Effector memory CD4-positive, alpha-beta T cell (primary cell): ENCODE data around the gene CBL.

ENCODE experiments used
- DNase-seq, 3 donors: peaks; one replicate each; pipeline ENCODE4 v3.0.0-alpha.2; 2020
- H3K27ac ChIP-seq: 2 replicates; pipeline ENCODE4 v1.7.0; 2013; ENCODE audit warnings: mild to moderate bottlenecking, low read length, moderate library complexity; ENCODE audit not compliant: insufficient read depth, poor library complexity, severe bottlenecking
- H3K27me3 ChIP-seq: replicated peaks from 2 replicates; pipeline ENCODE4 v1.7.0; 2013; ENCODE audit warnings: mild to moderate bottlenecking, low read length; ENCODE audit not compliant: insufficient read depth, control insufficient read depth, poor library complexity, severe bottlenecking
- H3K36me3 ChIP-seq: 2 replicates; pipeline ENCODE4 v1.7.0; 2013; ENCODE audit warnings: mild to moderate bottlenecking, low read length, moderate library complexity; ENCODE audit not compliant: control insufficient read depth, insufficient read depth
- H3K4me1 ChIP-seq: 2 replicates; pipeline ENCODE4 v1.7.0; 2013; ENCODE audit warnings: low read length, mild to moderate bottlenecking; ENCODE audit not compliant: control insufficient read depth, insufficient read depth, poor library complexity, severe bottlenecking
- H3K4me3 ChIP-seq: 2 replicates; pipeline ENCODE4 v1.7.0; 2013; ENCODE audit warnings: low read length, low read depth, mild to moderate bottlenecking; ENCODE audit not compliant: insufficient read depth, poor library complexity, severe bottlenecking
- H3K9me3 ChIP-seq: 2 replicates; pipeline ENCODE4 v1.7.0; 2013; ENCODE audit warnings: mild to moderate bottlenecking, low read length, moderate library complexity; ENCODE audit not compliant: control insufficient read depth

CBL gene

DNA sequence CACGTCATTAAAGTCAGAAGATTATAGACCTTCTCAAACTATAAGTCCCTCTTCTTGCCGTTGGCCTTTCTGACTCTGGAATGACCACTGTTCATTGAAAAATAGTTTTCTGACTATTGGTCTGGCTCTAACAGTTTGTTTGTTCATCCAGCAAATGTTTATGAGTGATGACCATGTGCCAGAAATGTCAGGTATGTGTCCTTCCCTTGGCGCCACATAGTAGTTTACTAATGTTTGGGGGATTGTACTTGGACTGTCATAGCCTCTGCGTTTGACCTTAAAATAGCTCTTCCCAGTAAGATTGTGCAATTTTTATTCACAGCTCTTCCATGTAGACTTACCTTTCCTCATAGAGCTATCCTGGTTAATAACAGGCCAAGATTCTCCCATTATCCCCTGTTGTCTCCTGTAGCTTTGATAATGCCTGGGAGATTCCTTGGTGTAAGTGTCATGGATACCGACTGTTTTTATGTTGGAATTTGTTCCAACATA, 97.1 kb downstream of the CBL start:
- Histone ChIP-seq H3K4me1 (peaks cover 6% of the 10 kb centered on the region), H3K9me3 (no peaks in the 10 kb centered on the region), H3K27me3 (no peaks in the 10 kb centered on the region), H3K27ac (no peak overlapping the region), H3K36me3 (peaks cover 61% of the 10 kb centered on the region), H3K4me3 (no peak overlapping the region)
- DNase-seq, result no peak

DNA sequence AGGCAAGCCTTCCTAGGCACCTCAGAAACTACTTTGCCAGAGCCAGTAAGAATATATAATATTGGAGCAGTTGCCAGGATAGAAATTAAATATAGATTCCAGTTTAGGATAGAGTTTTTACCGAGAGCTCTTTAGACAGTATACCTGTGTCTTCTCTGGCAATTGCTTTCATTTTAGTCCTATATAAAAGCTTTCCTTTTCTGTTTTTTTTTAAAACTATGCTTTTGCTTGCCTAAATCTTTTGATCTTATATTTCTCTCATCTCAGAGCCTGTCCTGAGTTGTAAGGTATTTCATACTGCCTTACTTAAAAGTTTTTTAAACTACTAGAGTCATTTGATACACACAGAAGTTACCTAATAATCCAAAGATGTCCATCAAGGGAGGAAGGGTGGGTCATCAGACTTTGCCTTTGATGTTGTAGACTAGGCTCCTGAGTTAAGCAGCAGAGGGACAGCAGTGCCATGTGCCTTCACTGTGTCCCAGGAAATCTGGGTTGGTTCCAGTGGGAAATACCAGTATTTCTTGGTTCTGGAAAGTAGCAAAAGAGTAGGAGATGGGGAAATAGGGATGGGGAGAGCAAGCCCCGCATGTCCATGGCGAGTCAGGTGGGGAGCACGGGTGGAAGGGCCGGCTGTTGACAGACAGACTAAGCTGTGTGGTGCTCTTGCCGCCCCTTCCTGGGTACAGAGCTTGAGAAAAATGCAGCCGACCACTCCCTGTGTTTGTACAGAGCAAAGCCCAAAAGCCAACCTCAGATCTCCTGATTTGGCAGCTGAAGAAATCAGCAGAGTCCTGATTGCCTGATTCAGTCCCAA, 99.6 kb downstream of the CBL start:
- no peak overlapping the region for H3K4me3 ChIP-seq
- peaks cover 6% of the 10 kb centered on the region for H3K4me1 ChIP-seq
- H3K27me3 ChIP-seq, result no peaks in the 10 kb centered on the region
- no peaks in the 10 kb centered on the region for H3K9me3 ChIP-seq
- peak overlapping the region; percentile 2 for H3K27ac ChIP-seq
- no peak for DNase-seq
- H3K36me3 ChIP-seq, result peaks cover 36% of the 10 kb centered on the region

DNA sequence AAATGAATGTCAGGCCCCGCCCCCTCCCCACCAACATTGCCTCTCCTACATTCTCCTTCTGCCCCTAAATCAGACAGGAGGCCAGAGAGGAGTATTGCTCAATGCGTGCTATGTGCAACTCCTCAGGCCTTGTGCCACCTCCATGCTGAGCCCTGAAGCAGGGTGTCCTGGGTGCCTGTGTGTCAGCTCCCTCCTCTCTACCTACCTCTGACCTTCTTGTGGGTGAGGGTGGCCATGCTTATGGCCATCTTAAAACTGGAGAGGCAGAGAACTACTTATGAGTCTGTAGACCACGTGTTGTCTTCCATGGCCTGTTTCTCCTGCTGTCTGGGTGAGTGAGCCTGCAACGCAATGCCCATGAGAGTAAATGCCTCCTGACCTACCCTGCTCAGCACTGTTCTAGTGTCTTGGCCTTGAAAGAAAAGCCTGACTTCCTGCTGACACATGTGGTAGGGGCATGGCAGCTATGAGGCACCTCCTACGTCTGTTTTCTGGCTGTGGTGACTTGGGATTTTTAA, 100.3 kb downstream of the CBL start:
- no peaks in the 10 kb centered on the region for H3K9me3 ChIP-seq
- H3K36me3 ChIP-seq, result peaks cover 29% of the 10 kb centered on the region
- no peak overlapping the region for H3K27ac ChIP-seq
- H3K27me3 ChIP-seq, result no peaks in the 10 kb centered on the region
- peaks cover 6% of the 10 kb centered on the region for H3K4me1 ChIP-seq
- H3K4me3 ChIP-seq, result no peak overlapping the region
- DNase-seq, result no peak

DNA sequence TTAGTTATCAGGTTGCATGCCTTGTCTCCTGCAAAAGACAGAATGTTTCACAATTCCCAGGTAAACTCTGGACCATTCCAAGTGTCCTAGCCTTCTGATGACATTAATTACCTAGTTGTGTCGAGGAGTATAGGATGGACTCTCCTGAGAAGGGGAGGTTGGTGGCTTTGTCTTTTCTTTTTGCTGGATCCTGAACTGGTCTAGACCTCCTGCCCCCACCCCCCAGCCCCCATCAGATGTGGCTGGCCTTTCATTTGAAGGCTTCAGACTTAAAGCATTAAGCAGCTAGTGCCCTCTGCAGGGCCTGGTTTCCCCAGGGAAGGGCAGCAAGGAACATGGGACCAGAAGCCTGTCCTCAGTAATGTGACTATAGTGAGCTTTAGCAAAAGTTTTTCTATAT, 101.1 kb downstream of the CBL start:
- no peak overlapping the region for H3K27ac ChIP-seq
- peaks cover 6% of the 10 kb centered on the region for H3K4me1 ChIP-seq
- H3K9me3 ChIP-seq, result no peaks in the 10 kb centered on the region
- no peak for DNase-seq
- H3K36me3 ChIP-seq, result peaks cover 21% of the 10 kb centered on the region
- no peaks in the 10 kb centered on the region for H3K27me3 ChIP-seq
- H3K4me3 ChIP-seq, result no peak overlapping the region

DNA sequence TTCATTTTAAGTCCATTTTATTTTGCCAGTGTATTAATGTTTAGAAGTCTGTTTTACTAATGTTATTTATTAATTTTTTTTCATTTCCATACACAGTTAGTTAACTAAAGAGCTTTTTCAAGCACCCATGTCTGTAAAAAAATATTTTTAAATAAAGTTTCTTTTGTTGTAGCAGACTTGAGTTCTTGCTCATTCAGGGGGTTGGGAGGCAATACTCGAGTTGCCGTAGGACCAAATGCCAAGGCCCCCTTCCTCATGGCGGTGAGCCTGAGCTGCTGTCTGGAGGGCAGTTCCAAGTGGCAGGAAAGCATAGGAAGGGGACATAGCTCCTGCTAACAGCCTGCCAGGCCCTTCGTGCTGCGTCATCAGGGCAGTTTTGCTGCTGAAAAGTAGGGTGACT, 101.8 kb downstream of the CBL start:
- peaks cover 6% of the 10 kb centered on the region for H3K4me1 ChIP-seq
- no peaks in the 10 kb centered on the region for H3K27me3 ChIP-seq
- DNase-seq, result no peak
- peaks cover 15% of the 10 kb centered on the region for H3K36me3 ChIP-seq
- no peaks in the 10 kb centered on the region for H3K9me3 ChIP-seq
- no peak overlapping the region for H3K27ac ChIP-seq
- no peak overlapping the region for H3K4me3 ChIP-seq

DNA sequence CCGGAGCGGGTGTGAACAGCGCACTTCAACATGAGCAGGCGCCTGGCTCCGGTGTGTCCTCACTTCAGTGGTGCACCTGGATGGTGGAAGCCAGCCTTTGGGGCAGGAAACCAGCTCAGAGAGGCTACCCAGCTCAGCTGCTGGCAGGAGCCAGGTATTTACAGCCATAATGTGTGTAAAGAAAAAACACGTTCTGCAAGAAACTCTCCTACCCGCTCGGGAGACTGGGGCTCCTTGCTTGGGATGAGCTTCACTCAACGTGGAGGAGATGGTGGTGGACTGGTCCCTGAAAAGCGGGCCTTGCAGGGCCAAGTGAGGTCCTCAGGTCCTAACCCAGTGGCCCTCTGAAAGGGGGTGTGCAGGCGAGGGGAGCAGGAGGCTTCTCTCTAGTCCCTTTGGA, 103.3 kb downstream of the CBL start:
- DNase-seq, result no peak
- no peak overlapping the region for H3K27ac ChIP-seq
- peaks cover under 1% of the 10 kb centered on the region for H3K36me3 ChIP-seq
- no peaks in the 10 kb centered on the region for H3K9me3 ChIP-seq
- H3K27me3 ChIP-seq, result no peaks in the 10 kb centered on the region
- no peak overlapping the region for H3K4me3 ChIP-seq
- peaks cover 6% of the 10 kb centered on the region for H3K4me1 ChIP-seq

DNA sequence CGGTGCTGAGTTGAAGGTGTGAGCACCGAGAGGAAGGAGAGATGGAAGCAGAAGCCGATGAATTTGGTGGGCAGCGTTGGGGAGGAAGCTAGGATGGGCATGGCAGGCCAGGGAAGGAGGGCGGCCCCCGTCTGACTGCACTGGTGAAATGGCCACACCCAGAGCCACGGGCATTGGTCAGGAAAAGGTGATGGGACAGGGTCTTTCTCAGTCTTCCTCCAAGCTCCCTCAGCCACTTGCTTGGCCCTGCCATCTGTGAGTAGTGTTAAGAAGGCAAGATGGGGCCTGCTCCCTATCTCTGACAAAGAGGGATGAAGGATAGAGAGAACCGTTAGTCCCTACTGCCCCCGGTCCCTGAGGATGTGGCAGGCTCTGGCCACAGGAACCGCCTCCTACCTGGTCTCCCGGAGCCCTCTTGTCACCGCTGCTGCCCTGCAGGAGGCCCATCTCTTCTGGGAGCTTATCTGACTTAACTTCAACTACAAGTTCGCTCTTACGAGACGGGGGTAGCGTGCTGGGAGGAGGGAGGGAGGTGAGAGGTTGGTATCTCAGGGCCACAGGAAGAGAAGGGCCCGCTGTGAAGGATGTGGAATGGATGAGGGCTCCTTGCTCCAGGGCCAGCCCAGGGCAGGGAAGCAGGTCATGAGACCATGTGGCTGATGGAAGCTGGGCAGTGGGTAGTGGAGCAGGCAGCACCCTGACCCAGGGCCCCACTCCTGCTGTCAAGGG, 104.0 kb downstream of the CBL start:
- no peak for DNase-seq
- H3K4me1 ChIP-seq, result peaks cover 11% of the 10 kb centered on the region
- no peak overlapping the region for H3K27ac ChIP-seq
- H3K4me3 ChIP-seq, result no peak overlapping the region
- peaks cover 4% of the 10 kb centered on the region for H3K27me3 ChIP-seq
- H3K36me3 ChIP-seq, result no peaks in the 10 kb centered on the region
- no peaks in the 10 kb centered on the region for H3K9me3 ChIP-seq

DNA sequence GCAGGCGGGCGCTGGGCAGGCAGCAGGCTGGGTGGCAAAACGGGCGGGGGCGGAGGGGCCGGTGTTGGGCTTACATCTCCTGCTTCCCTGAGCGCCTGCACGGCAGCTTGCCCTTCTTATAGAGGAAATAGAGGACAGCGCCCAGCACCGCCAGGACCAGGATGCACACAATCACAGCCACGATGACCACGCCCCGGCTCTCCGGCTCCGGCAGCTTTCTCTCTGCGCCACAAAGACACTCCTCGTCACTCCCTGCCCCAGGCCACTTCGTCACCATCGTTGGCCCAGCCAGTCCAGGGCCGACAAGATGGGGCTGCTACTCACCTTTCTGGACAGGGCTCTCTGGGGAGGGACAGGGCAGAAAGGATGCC, 104.5 kb downstream of the CBL start:
- no peaks in the 10 kb centered on the region for H3K36me3 ChIP-seq
- peaks cover 9% of the 10 kb centered on the region for H3K27me3 ChIP-seq
- no peak overlapping the region for H3K27ac ChIP-seq
- H3K9me3 ChIP-seq, result no peaks in the 10 kb centered on the region
- no peak for DNase-seq
- H3K4me1 ChIP-seq, result peaks cover 17% of the 10 kb centered on the region
- no peak overlapping the region for H3K4me3 ChIP-seq

DNA sequence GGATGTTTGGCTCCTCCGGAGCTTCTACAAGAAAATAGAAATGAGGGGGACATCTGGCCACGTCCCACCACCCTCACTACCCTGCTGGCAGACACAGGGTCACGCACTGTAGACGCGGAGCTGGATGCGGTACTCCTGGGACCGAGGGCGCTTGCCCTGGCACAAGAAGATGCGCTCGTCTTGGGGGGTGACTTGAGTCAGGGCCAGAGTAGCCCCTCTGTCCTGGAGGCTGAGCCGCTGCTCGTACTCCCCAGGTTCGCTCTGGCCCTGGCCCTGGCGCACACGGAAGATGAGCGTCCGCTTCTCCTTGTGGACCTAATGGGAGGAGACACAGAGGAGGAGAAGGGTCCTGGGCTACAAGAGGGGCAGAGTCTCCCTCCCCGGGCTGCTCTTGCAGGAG, 108.6 kb downstream of the CBL start:
- no peaks in the 10 kb centered on the region for H3K36me3 ChIP-seq
- no peaks in the 10 kb centered on the region for H3K9me3 ChIP-seq
- DNase-seq, result no peak
- H3K4me3 ChIP-seq, result no peak overlapping the region
- H3K27me3 ChIP-seq, result peaks cover 21% of the 10 kb centered on the region
- H3K27ac ChIP-seq, result no peak overlapping the region
- H3K4me1 ChIP-seq, result peaks cover 41% of the 10 kb centered on the region
